GM06990 (cell line): ENCODE data around the gene DIAPH1.
A peak's percentile ranks its signal among the peaks of the same experiment; 100 is the strongest.

Source experiments
- DNase-seq: peaks from one replicate; pipeline ENCODE4 v3.0.0-alpha.2; 2011; ENCODE audit not compliant: insufficient read length; ENCODE audit errors: extremely low read depth
- H3K27me3 ChIP-seq: replicated peaks from 2 replicates; pipeline ENCODE4 v1.6.0; 2011; ENCODE audit warnings: low read length; ENCODE audit not compliant: control insufficient read depth, insufficient read depth
- H3K36me3 ChIP-seq: 2 replicates; pipeline ENCODE4 v1.5.1; 2011; ENCODE audit warnings: low read length; ENCODE audit not compliant: control insufficient read depth, insufficient read depth
- H3K4me3 ChIP-seq: replicated peaks from 2 replicates; pipeline ENCODE4 v1.5.1; 2011; ENCODE audit warnings: low read depth, mild to moderate bottlenecking, control low read depth, low read length
- TF ChIP-seq, protein P1 (sequence below): IDR thresholded peaks from 2 replicates; pipeline ENCODE4 v1.5.1; 2011; ENCODE audit warnings: low read length, control low read depth, mild to moderate bottlenecking, inconsistent platforms; ENCODE audit not compliant: insufficient read depth, poor library complexity, severe bottlenecking

Gene DIAPH1

DNA sequence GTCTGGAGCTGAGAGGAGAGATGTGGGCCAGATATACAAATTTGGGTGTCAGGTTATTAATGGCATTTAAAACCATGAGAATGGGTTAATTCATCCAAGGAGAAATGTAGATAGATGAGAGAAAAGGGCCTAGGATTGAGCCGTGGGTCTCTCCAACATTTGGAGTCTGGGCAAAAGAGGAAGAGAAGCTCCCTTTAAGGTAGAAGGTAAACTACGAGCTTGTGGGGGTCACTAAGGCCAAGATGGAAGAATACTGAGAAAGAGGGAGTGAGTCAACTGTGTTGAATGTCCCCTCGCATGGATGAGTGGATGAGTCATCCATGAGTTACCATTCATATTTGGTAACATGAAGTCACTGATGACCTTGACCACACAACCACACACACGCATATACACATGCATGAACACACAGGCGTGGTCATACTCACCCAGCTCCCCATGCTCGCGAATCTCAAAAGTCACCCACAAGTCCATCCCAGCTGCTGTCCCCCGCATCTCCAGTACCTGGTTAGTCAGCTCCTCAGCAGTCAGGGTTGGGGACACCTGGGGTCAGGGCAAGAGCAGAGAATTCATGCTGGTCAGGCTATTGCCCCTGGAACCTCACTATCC, 39.2 kb upstream of the DIAPH1 start:
- Histone ChIP-seq H3K4me3 (no peak overlapping the region), H3K27me3 (no peaks in the 10 kb centered on the region; the same call in 1 of the 2 replicates), H3K36me3 (no peaks in the 10 kb centered on the region)
- TF ChIP-seq, protein P1, sequence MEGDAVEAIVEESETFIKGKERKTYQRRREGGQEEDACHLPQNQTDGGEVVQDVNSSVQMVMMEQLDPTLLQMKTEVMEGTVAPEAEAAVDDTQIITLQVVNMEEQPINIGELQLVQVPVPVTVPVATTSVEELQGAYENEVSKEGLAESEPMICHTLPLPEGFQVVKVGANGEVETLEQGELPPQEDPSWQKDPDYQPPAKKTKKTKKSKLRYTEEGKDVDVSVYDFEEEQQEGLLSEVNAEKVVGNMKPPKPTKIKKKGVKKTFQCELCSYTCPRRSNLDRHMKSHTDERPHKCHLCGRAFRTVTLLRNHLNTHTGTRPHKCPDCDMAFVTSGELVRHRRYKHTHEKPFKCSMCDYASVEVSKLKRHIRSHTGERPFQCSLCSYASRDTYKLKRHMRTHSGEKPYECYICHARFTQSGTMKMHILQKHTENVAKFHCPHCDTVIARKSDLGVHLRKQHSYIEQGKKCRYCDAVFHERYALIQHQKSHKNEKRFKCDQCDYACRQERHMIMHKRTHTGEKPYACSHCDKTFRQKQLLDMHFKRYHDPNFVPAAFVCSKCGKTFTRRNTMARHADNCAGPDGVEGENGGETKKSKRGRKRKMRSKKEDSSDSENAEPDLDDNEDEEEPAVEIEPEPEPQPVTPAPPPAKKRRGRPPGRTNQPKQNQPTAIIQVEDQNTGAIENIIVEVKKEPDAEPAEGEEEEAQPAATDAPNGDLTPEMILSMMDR: no peak
- peak; percentile 41 for DNase-seq

DNA sequence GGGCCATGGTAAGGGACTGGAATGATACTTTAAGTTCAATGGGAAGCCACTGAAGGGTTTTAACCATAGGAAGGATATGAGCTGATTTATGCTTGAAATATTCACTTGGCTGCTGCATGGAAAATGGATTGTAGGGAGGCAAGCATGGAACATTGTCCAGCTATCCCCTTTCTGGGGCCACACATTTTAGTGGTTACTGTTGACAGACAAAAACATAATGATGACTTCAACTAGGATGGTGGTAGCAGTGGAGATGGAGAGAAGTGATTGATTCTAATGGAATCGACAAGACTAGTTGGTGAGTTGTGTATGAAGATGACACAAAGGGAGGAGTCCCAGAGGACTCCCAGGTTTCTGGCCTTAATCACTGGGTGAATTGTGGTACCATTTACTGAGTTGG, 38.6 kb upstream of the DIAPH1 start:
- DNase-seq: no peak
- H3K36me3 ChIP-seq: no peaks in the 10 kb centered on the region
- TF ChIP-seq, protein P1: no peak
- no peak overlapping the region for H3K4me3 ChIP-seq
- H3K27me3 ChIP-seq: no peaks in the 10 kb centered on the region; the same call in 1 of the 2 replicates

DNA sequence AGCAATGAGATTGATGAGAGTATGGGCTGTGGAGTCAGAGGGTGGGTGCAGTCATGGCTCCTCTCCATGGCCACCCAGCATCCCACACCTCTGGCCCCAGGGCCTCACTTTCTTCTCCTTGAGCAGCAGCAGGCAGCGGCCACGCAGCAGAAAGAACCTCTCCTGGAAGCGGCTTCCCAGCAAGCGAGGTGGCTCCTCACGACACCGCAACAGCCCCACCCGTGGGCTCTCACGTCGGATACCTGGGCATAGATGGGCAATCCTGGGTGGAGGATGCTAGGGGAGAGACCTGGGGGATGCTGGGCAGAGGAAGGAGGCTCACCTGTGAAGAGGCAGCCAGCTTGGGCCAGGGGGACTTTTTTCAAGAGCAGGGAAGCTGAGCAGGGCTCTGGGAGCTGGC, 37.6 kb upstream of the DIAPH1 start:
- no peak for DNase-seq
- TF ChIP-seq, protein P1: no peak
- Histone ChIP-seq H3K27me3 (no peaks in the 10 kb centered on the region), H3K36me3 (no peaks in the 10 kb centered on the region), H3K4me3 (no peak overlapping the region)

DNA sequence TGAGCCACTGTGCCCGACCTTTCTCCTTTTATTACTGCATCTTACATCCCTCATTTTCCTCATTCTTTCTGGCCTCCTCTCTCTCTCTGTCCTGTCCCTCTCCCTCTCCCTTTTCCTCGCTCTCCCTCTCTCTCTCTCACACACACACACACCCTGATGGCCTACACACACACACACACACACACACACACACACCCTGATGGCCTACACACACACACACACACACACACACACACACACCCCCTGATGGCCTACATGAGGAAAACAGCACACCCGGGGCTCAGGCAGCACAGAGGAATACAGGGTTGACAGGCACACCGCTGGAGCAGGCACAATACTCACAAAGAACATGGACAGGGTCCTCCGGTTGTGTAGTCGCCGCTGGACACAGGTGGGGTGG, 36.2 kb upstream of the DIAPH1 start:
- Histone ChIP-seq H3K4me3 (no peak overlapping the region), H3K27me3 (no peaks in the 10 kb centered on the region), H3K36me3 (no peaks in the 10 kb centered on the region)
- TF ChIP-seq, protein P1: no peak
- no peak for DNase-seq

DNA sequence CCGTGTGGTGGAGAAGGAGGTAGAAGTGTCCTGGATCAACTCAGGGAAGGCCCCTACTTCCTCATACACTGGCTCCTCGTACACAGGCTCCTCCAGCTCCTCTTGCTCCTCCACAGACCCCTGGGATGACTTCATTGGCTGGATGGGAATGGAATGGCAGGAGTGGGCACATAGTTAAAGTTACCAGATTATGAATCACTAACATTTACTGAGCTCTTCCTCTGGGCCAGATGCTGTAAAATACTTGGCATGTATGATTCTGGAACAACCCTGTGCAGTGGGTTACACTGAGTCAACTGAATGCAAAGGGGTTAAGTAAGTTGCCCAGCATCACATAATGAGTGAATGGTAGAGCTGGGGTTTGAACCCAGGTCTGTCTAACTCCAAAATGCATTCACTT, 35.5 kb upstream of the DIAPH1 start:
- H3K27me3 ChIP-seq: no peaks in the 10 kb centered on the region
- no peaks in the 10 kb centered on the region for H3K36me3 ChIP-seq
- no peak overlapping the region for H3K4me3 ChIP-seq
- DNase-seq: no peak
- TF ChIP-seq, protein P1: no peak

DNA sequence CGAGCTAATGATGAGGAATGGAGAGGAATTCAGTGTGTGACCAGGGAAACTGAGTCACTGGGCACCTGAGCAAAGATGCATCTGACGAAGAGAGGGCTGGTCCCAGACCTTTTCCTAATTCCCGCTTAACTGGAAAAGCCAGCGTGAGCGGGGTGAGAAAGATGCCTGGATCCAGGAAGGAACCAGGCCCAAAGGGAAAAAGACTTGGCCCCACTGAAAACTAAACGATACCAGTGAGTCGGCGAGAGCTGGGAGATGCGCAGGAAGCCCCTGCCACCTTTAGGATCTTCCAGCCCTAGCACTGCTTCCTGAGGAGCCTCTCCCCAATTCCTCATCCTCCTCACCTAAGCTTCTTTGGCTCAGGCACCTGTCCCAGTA, 32.9 kb upstream of the DIAPH1 start:
- no peaks in the 10 kb centered on the region for H3K27me3 ChIP-seq
- no peak for DNase-seq
- H3K4me3 ChIP-seq: peak overlapping the region; percentile 83
- peaks cover 3% of the 10 kb centered on the region for H3K36me3 ChIP-seq
- TF ChIP-seq, protein P1: no peak
